Calu3 (cell line): Measurements from ENCODE around the gene MYO5A. TPM values are rescaled to one million over a fixed set of nuclear protein-coding genes. Genes with fewer than 3 reads are reported as not detected.
"Not testable (repeated sequence)": the region's sequence is repeated elsewhere in the genome, so short reads cannot be mapped to it uniquely, and the experiment has no call there.

Experiments
- Bru-seq: library from RNA; stranded (reverse); fragments of 400-500 nt; gene quantifications from one replicate; lab custom pipeline; 2021; lab: Mats Ljungman, UMichigan
- BruChase-seq, 2 experiments: library from RNA; stranded (reverse); fragments of 400-500 nt; gene quantifications; one replicate each; lab custom pipeline; 2021; lab: Mats Ljungman, UMichigan
- BruUV-seq: library from RNA; stranded (reverse); fragments of 400-500 nt; replicated peaks from 2 replicates; lab custom pipeline; 2021; lab: Mats Ljungman, UMichigan
- CTCF ChIA-PET: fragments of 300-600 bp; sonication (Branson Sonifier 250); formaldehyde crosslinking; loops from one replicate; lab custom pipeline; 2022; ENCODE audit warnings: antibody characterized with exemption; lab: Charles Lee
- DNase-seq: peaks from one replicate; pipeline ENCODE4 v3.0.0; 2022
- H3K27ac Mint-ChIP-seq: one replicate; pipeline ENCODE4 v1.8.0; 2022; ENCODE audit warnings: mixed read lengths; ENCODE audit not compliant: unreplicated experiment
- H3K27me3 Mint-ChIP-seq: one replicate; pipeline ENCODE4 v1.8.0; 2022; ENCODE audit warnings: mixed read lengths; ENCODE audit not compliant: unreplicated experiment
- H3K36me3 Mint-ChIP-seq: one replicate; pipeline ENCODE4 v1.8.0; 2022; ENCODE audit warnings: mild to moderate bottlenecking, moderate library complexity, mixed read lengths; ENCODE audit not compliant: insufficient read depth, unreplicated experiment
- H3K4me1 Mint-ChIP-seq: one replicate; pipeline ENCODE4 v1.8.0; 2022; ENCODE audit warnings: mild to moderate bottlenecking, low read depth, mixed read lengths; ENCODE audit not compliant: unreplicated experiment
- H3K4me3 Mint-ChIP-seq: one replicate; pipeline ENCODE4 v1.8.0; 2022; ENCODE audit warnings: mild to moderate bottlenecking, low read depth, moderate library complexity, mixed read lengths; ENCODE audit not compliant: unreplicated experiment
- H3K9me3 Mint-ChIP-seq: one replicate; pipeline ENCODE4 v1.8.0; 2022; ENCODE audit warnings: low read depth, mixed read lengths; ENCODE audit not compliant: unreplicated experiment
- CTCF ChIP-seq: fragments of 200-600 bp; IDR thresholded peaks from one replicate; pipeline ENCODE4 v1.8.0; 2022; ENCODE audit warnings: antibody characterized with exemption; ENCODE audit not compliant: unreplicated experiment
- intact Hi-C: fragments of 100-400 bp; cut with micrococcal nuclease; formaldehyde crosslinking; loops from one replicate; pipeline ENCODE4 v1.10.0; 2022; ENCODE audit not compliant: unreplicated experiment
- long read RNA-seq: library from polyadenylated mRNA; stranded (forward); transcript quantifications from one replicate; pipeline ENCODE4 v2.0.0, GENCODE V29; 2022
- total RNA-seq: library from RNA; stranded (reverse); gene quantifications from 2 replicates; pipeline ENCODE4 v1.2.3, GENCODE V29; 2022

Gene MYO5A
- 5.1 and 6.1 TPM in 2 replicates for total RNA-seq
- Bru-seq, nascent RNA: percentile 42 among the genes with signal in this experiment
- percentile 43 among the genes with signal in this experiment for BruChase-seq, experiment 1, labeled RNA remaining after a 6-hour chase
- BruChase-seq, experiment 2, labeled RNA remaining after a 2-hour chase: percentile 37 among the genes with signal in this experiment
- long read RNA-seq, partial matches to known transcripts: 1 of 2 reads
- long read RNA-seq, other reads (novel, unspliced or antisense): 1 of 2 reads

GRCh38 chr15:52528564-52529340 is at the start of gene MYO5A:
Gene MYO5A (minus strand): TSS chr15:52528880. CDS start chr15:52528806, 74 bp downstream.
- CTCF ChIA-PET: no interaction called here
- peaks cover 9% of the 10 kb centered on the region for H3K4me1 Mint-ChIP-seq
- intact Hi-C loops: loop anchor here (10.0 kb wide), 1 partner anchor 274 kb away; no protein-coding TSS in a partner anchor
- no peak for TF ChIP-seq CTCF
- H3K27me3 Mint-ChIP-seq: peaks cover 45% of the 10 kb centered on the region
- no TSS peak for BruUV-seq
- H3K9me3 Mint-ChIP-seq: no peaks in the 10 kb centered on the region
- DNase-seq: peak; percentile 57
- H3K36me3 Mint-ChIP-seq: peaks cover 5% of the 10 kb centered on the region
- no peak within 1 kb of the TSS for H3K27ac Mint-ChIP-seq
- H3K4me3 Mint-ChIP-seq: peak within 1 kb of the TSS; percentile 61

GRCh38 chr15:52576692-52577091 is 48.0 kb upstream of the MYO5A start:
- no peaks in the 10 kb centered on the region for H3K27me3 Mint-ChIP-seq
- TF ChIP-seq CTCF: no peak
- no peaks in the 10 kb centered on the region for H3K4me1 Mint-ChIP-seq
- no TSS peak for BruUV-seq
- H3K36me3 Mint-ChIP-seq: no peaks in the 10 kb centered on the region
- no peak for DNase-seq
- no peaks in the 10 kb centered on the region for H3K9me3 Mint-ChIP-seq
- no peak overlapping the region for H3K4me3 Mint-ChIP-seq
- CTCF ChIA-PET: no interaction called here
- no peak overlapping the region for H3K27ac Mint-ChIP-seq
- intact Hi-C loops: no loop called here

- intact Hi-C loops, H3K36me3 Mint-ChIP-seq, H3K9me3 Mint-ChIP-seq, DNase-seq, H3K4me1 Mint-ChIP-seq, BruUV-seq, H3K27ac Mint-ChIP-seq, H3K27me3 Mint-ChIP-seq, CTCF ChIA-PET, H3K4me3 Mint-ChIP-seq: not testable (repeated sequence)
These were observed 46.9 kb upstream of the MYO5A start for GRCh38 chr15:52575573-52575972.

GRCh38 chr15:52575072-52575471 is 46.4 kb upstream of the MYO5A start:
- no TSS peak for BruUV-seq
- no peak for DNase-seq
- Mint-ChIP-seq H3K27ac (no peak overlapping the region), H3K36me3 (no peaks in the 10 kb centered on the region), H3K9me3 (no peaks in the 10 kb centered on the region), H3K4me3 (no peak overlapping the region), H3K27me3 (no peaks in the 10 kb centered on the region), H3K4me1 (no peaks in the 10 kb centered on the region)
- intact Hi-C loops: no loop called here
- no peak for TF ChIP-seq CTCF
- CTCF ChIA-PET: interaction anchor here (0.6 kb wide), 1 partner anchor 191 kb away, joined by 4 read pairs; no protein-coding TSS in a partner anchor

- H3K36me3 Mint-ChIP-seq, H3K27ac Mint-ChIP-seq, H3K27me3 Mint-ChIP-seq, H3K4me3 Mint-ChIP-seq, H3K9me3 Mint-ChIP-seq, intact Hi-C loops, H3K4me1 Mint-ChIP-seq, BruUV-seq: not testable (repeated sequence)
- CTCF ChIA-PET: interaction anchor here (0.6 kb wide), 1 partner anchor 191 kb away, joined by 4 read pairs; no protein-coding TSS in a partner anchor
- peak; percentile 16 for DNase-seq
These were observed 45.9 kb upstream of the MYO5A start for GRCh38 chr15:52574623-52575022.
